ENCODE measurements around the gene POTED.
"Not testable (repeated sequence)": the region's sequence is repeated elsewhere in the genome, so short reads cannot be mapped to it uniquely, and the experiment has no call there.

The POTED gene

GRCh38 chr21:13609477-13609876 is at the start of gene POTED:
POTED (plus strand) TSS chr21:13609777; CDS start chr21:13610229, 452 bp downstream.
- FAIRE-seq: not testable (repeated sequence)

- FAIRE-seq: not testable (repeated sequence)
These were observed 40.5 kb downstream of the POTED start for GRCh38 chr21:13650101-13650500.

DNA sequence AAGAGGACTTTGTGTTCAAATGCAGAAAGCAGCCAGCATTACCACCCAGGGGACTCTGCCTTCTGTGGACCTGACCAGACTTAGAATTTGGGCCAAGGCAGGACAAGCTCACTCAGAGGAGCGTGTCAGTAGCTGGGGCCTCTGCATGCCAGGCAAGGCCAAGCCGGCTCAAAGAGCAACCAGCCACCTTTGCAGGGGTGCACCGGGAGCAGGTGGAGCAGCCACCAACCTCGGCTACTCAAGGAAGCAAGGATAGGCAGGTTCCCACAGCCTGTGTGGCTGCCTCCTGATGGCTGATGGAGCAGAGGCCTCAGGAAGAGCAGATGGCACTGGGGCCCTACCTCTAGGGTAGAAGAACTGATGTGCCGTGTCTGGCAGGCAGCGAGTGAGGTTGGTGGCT is 42.2 kb downstream of the POTED start:
- FAIRE-seq: not testable (repeated sequence)

Data from A204.1 (cell line).